Measurements from ENCODE around the gene LYPD6B. TPM values are rescaled to one million over a fixed set of nuclear protein-coding genes. Genes with fewer than 3 reads are reported as not detected.
A peak's percentile ranks its signal among the peaks of the same experiment; 100 is the strongest.

Gene LYPD6B
- total RNA-seq = 12.5 TPM

GRCh38 chr2:149038442-149039212, at the start of gene LYPD6B:
Gene LYPD6B, plus strand, starts transcription at chr2:149038699. Its CDS starts 92,250 bp downstream, at chr2:149130949.
- no peak for DNase-seq

GRCh38 chr2:148989882-148990493, 48.5 kb upstream of the LYPD6B start:
- DNase-seq = peak; percentile 41

GRCh38 chr2:148990968-148991367, 47.5 kb upstream of the LYPD6B start:
- no peak for DNase-seq

- no peak for DNase-seq
These were observed 46.1 kb upstream of the LYPD6B start for GRCh38 chr2:148992448-148992847.

- no peak for DNase-seq
These were observed 45.1 kb upstream of the LYPD6B start for GRCh38 chr2:148993351-148993750.

GRCh38 chr2:148994341-148994740, 44.2 kb upstream of the LYPD6B start:
- DNase-seq = no peak

- DNase-seq = no peak
These were observed 41.7 kb upstream of the LYPD6B start for GRCh38 chr2:148996805-148997204.

- no peak for DNase-seq
These were observed 40.2 kb upstream of the LYPD6B start for GRCh38 chr2:148998165-148998830.

- no peak for DNase-seq
These were observed 39.7 kb upstream of the LYPD6B start for GRCh38 chr2:148998831-148999200.

GRCh38 chr2:148999451-148999921, 39.0 kb upstream of the LYPD6B start:
- DNase-seq = no peak

- DNase-seq = no peak
These were observed 38.2 kb upstream of the LYPD6B start for GRCh38 chr2:149000158-149000938.

GRCh38 chr2:149001496-149001895, 37.0 kb upstream of the LYPD6B start:
- DNase-seq = peak; percentile 54

- no peak for DNase-seq
These were observed 36.1 kb upstream of the LYPD6B start for GRCh38 chr2:149002378-149002890.

GRCh38 chr2:149002891-149003740, 35.4 kb upstream of the LYPD6B start:
- peak; percentile 83 for DNase-seq

GRCh38 chr2:149004836-149005235, 33.7 kb upstream of the LYPD6B start:
- DNase-seq = no peak

GRCh38 chr2:149005471-149006077, 32.9 kb upstream of the LYPD6B start:
- DNase-seq = no peak

GRCh38 chr2:149006883-149007543, 31.5 kb upstream of the LYPD6B start:
- DNase-seq = no peak

- no peak for DNase-seq
These were observed 30.1 kb upstream of the LYPD6B start for GRCh38 chr2:149008381-149008780.

GRCh38 chr2:149009576-149010461, 28.7 kb upstream of the LYPD6B start:
- DNase-seq = no peak
